GM12878 (cell line): ENCODE measurements around the gene OSM. TPM values are rescaled to one million over a fixed set of nuclear protein-coding genes. Genes with fewer than 3 reads are reported as not detected.

Source experiments
- ATAC-seq: fragments of 200-7000 bp; cut with Tn5 transposase; 3 replicates; pipeline ENCODE4 v1.9.1; 2020; ENCODE audit warnings: mild to moderate bottlenecking, moderate library complexity
- Bru-seq: library from RNA; stranded (reverse); fragments of 400-500 nt; gene quantifications from one replicate; lab custom pipeline; 2021; lab: Mats Ljungman, UMichigan
- BruChase-seq, 2 experiments: library from RNA; stranded (reverse); fragments of 400-500 nt; gene quantifications; one replicate each; lab custom pipeline; 2021; lab: Mats Ljungman, UMichigan
- BruUV-seq: library from RNA; stranded (reverse); fragments of 400-500 nt; replicated peaks from 2 replicates; lab custom pipeline; 2021; lab: Mats Ljungman, UMichigan
- CTCF ChIA-PET: fragments of 300-600 bp; sonication (Branson Sonifier 250); formaldehyde crosslinking; extraction: SDS; loops from one replicate; lab custom pipeline; 2021; ENCODE audit warnings: inconsistent platforms; lab: Yijun Ruan, JAX
- POLR2A ChIA-PET: fragments of 350-600 bp; formaldehyde crosslinking; extraction: SDS; loops from one replicate; lab custom pipeline; 2021; ENCODE audit warnings: inconsistent platforms; lab: Charles Lee
- RAD21 ChIA-PET: fragments of 300-600 bp; sonication (Branson Sonifier 250); formaldehyde crosslinking; loops from one replicate; lab custom pipeline; 2023; ENCODE audit warnings: antibody characterized with exemption; ENCODE audit not compliant: unreplicated experiment; lab: Charles Lee
- SMC1A ChIA-PET: fragments of 300-600 bp; sonication (Branson Sonifier 250); formaldehyde crosslinking; loops from one replicate; lab custom pipeline; 2023; ENCODE audit not compliant: unreplicated experiment, uncharacterized antibody; lab: Charles Lee
- DNase-seq: peaks from one replicate; pipeline ENCODE4 v3.0.0-alpha.2; 2011; ENCODE audit warnings: low read depth, low spot score
- FAIRE-seq: peaks from 3 replicates; lab custom pipeline; 2011; peaks lifted over from hg19 to GRCh38; lab: Jason Lieb, UNC
- H2AFZ ChIP-seq: 2 replicates; pipeline ENCODE4 v1.6.0; 2011; ENCODE audit warnings: low read depth, low read length, control low read depth; ENCODE audit not compliant: control insufficient read depth
- H3K27ac ChIP-seq: 2 replicates; pipeline ENCODE4 v1.5.1; 2011; ENCODE audit warnings: control low read depth; ENCODE audit not compliant: control insufficient read depth, insufficient read depth
- H3K27me3 ChIP-seq, 2 experiments: replicated peaks in 1 of 2; 2 replicates each; pipeline versions ENCODE4 v1.6.0 to v1.6.1; 2011; ENCODE audit warnings: low read length in 1 of 2; ENCODE audit not compliant: control insufficient read depth in 2 of 2, insufficient read depth in 2 of 2
- H3K36me3 ChIP-seq, 2 experiments: 2 replicates each; pipeline ENCODE4 v1.5.1; 2011; ENCODE audit warnings: low read length in 1 of 2; ENCODE audit not compliant: control insufficient read depth in 2 of 2, insufficient read depth in 2 of 2
- H3K4me1 ChIP-seq: 2 replicates; pipeline ENCODE4 v1.6.1; 2011; ENCODE audit warnings: mild to moderate bottlenecking, low read length, moderate library complexity, mixed read lengths; ENCODE audit not compliant: control insufficient read depth, insufficient read depth
- H3K4me2 ChIP-seq: 2 replicates; pipeline ENCODE4 v1.6.0; 2011; ENCODE audit warnings: control low read depth; ENCODE audit not compliant: control insufficient read depth, insufficient read depth
- H3K4me3 ChIP-seq: fragments of 200-600 bp; sonication (generic); 2 replicates; pipeline ENCODE4 v1.5.1; 2016
- H3K79me2 ChIP-seq: 2 replicates; pipeline ENCODE4 v1.6.0; 2011; ENCODE audit warnings: low read length; ENCODE audit not compliant: control insufficient read depth, insufficient read depth
- H3K9ac ChIP-seq: 2 replicates; pipeline ENCODE4 v1.8.0; 2011; ENCODE audit warnings: low read length, control low read depth, mixed read lengths; ENCODE audit not compliant: control insufficient read depth, insufficient read depth
- H3K9me3 ChIP-seq: replicated peaks from 3 replicates; pipeline ENCODE4 v1.5.1; 2011; ENCODE audit warnings: mild to moderate bottlenecking, low read length; ENCODE audit not compliant: control insufficient read depth, insufficient read depth
- H4K20me1 ChIP-seq: 2 replicates; pipeline ENCODE4 v1.6.0; 2011; ENCODE audit not compliant: control insufficient read depth, insufficient read depth
- ATF7 ChIP-seq: fragments of 450-650 bp; IDR thresholded peaks from 2 replicates; pipeline ENCODE4 v1.6.1; 2016; ENCODE audit warnings: low read depth, mild to moderate bottlenecking
- GATAD2B ChIP-seq: fragments of 450-650 bp; conservative IDR thresholded peaks from 2 replicates; pipeline ENCODE4 v1.6.1; 2017; ENCODE audit warnings: low read depth, mild to moderate bottlenecking, moderate library complexity
- HDGF ChIP-seq: fragments of 450-650 bp; IDR thresholded peaks from 2 replicates; pipeline ENCODE4 v1.6.1; 2016; ENCODE audit warnings: antibody characterized with exemption
- IKZF2 ChIP-seq, 2 experiments: fragments of 450-650 bp; IDR thresholded peaks; 2 replicates each; pipeline ENCODE4 v1.6.1; 2017; ENCODE audit warnings: mild to moderate bottlenecking in 2 of 2, moderate library complexity in 2 of 2
- KLF5 ChIP-seq: fragments of 450-650 bp; IDR thresholded peaks from 2 replicates; pipeline ENCODE4 v1.6.1; 2014; ENCODE audit warnings: mild to moderate bottlenecking; ENCODE audit not compliant: partially characterized antibody
- MTA2 ChIP-seq: fragments of 450-650 bp; IDR thresholded peaks from 2 replicates; pipeline ENCODE4 v1.6.1; 2016; ENCODE audit warnings: low read depth, mild to moderate bottlenecking, moderate library complexity
- MTA3 ChIP-seq: IDR thresholded peaks from 2 replicates; pipeline ENCODE4 v1.6.1; 2012; ENCODE audit warnings: low read length, inconsistent platforms, borderline replicate concordance
- NBN ChIP-seq: fragments of 450-650 bp; IDR thresholded peaks from 2 replicates; pipeline ENCODE4 v1.6.1; 2016
- NR2F1 ChIP-seq: fragments of 450-650 bp; conservative IDR thresholded peaks from 2 replicates; pipeline ENCODE4 v1.6.1; 2017; ENCODE audit warnings: mild to moderate bottlenecking
- RAD21 ChIP-seq: IDR thresholded peaks from 2 replicates; pipeline ENCODE4 v1.6.1; 2011; ENCODE audit warnings: mild to moderate bottlenecking, low read depth, low read length, moderate library complexity; ENCODE audit not compliant: insufficient read depth
- RUNX3 ChIP-seq: IDR thresholded peaks from 2 replicates; pipeline ENCODE4 v1.6.1; 2012; ENCODE audit warnings: low read length, inconsistent platforms
- SMAD1 ChIP-seq: fragments of 450-650 bp; IDR thresholded peaks from 2 replicates; pipeline ENCODE4 v1.6.1; 2018; ENCODE audit warnings: mild to moderate bottlenecking, low read depth; ENCODE audit not compliant: partially characterized antibody
- SREBF1 ChIP-seq: IDR thresholded peaks from 2 replicates; pipeline ENCODE4 v1.6.1; 2012; ENCODE audit warnings: mild to moderate bottlenecking, low read length
- WGBS: methylation state at CpG from one replicate; pipeline ENCODE4 v1.1.6; 2016; ENCODE audit warnings: low lambda C conversion rate; ENCODE audit not compliant: insufficient replicate concordance, insufficient coverage; ENCODE audit errors: missing lambda C conversion rate; 5-methylcytosine and 5-hydroxymethylcytosine counted together
- in situ Hi-C: fragments of 300-500 bp; cut with MboI; formaldehyde crosslinking; loops from 9 replicates; pipeline ENCODE4 v1.14.3; 2018; ENCODE audit warnings: mixed read lengths
- intact Hi-C: fragments of 100-400 bp; cut with micrococcal nuclease; formaldehyde crosslinking; loops from one replicate; pipeline ENCODE4 v1.14.2; 2022; ENCODE audit not compliant: unreplicated experiment
- long read RNA-seq, 2 experiments: library from polyadenylated mRNA; unstranded; transcript quantifications; one replicate each; pipeline ENCODE4 v2.0.0, GENCODE V29; 2019 to 2020
- polyA minus RNA-seq, 3 experiments: library from RNA; depleted of rRNA, polyadenylated mRNA; stranded (reverse); fragments of >200 nt; gene quantifications; 2 replicates each; pipeline ENCODE4 v1.2.3, GENCODE V29; 2011
- polyA plus RNA-seq, 11 experiments: library from polyadenylated mRNA; depleted of rRNA in 4 of 11; unstranded in 6 of 11; stranded (reverse) in 5 of 11; fragments of >200 nt; fragmentation: Nextera tagmentation in 4 of 11; fragmentation: Illumina TruSeq in 1 of 11; extraction: Ambion mirVana in 4 of 11; extraction: Trizol in 1 of 11; gene quantifications; 1 replicate in 1 of 11; 2 replicates in 10 of 11; pipeline versions ENCODE4 v1.2.1 to v1.2.3, GENCODE V29; 2011 to 2016; ENCODE audit warnings: inconsistent platforms in 2 of 11, missing spikeins in 2 of 11, low read depth in 1 of 11
- total RNA-seq, 4 experiments: library from RNA; depleted of rRNA in 3 of 4; stranded (reverse); fragments of >200 nt in 3 of 4; fragmentation: Illumina TruSeq in 1 of 4; extraction: Trizol in 1 of 4; gene quantifications; 2 replicates each; pipeline versions ENCODE4 v1.2.1 to v1.2.3, GENCODE V29; 2013 to 2021
- TF ChIP-seq, protein P1 (sequence below): fragments of 450-650 bp; IDR thresholded peaks from 2 replicates; pipeline ENCODE4 v1.6.1; 2016; ENCODE audit warnings: mild to moderate bottlenecking

OSM gene
- total RNA-seq (2013; cell fraction: nucleolus; rRNA removed), result 0.27 and 0.33 TPM in 2 replicates
- total RNA-seq (2014; rRNA removed), result 0.93 and 1.4 TPM in 2 replicates
- 0.45 and 0.51 TPM in 2 replicates for total RNA-seq (2014; rRNA removed; fragmentation: Illumina TruSeq; extraction: Trizol)
- 1.1 and 1.2 TPM in 2 replicates for total RNA-seq (2021)
- polyA plus RNA-seq (2011; ENCODE audit: low read depth), result 0.13 TPM
- polyA plus RNA-seq (2011; rRNA removed), result 0.13 and 0.29 TPM in 2 replicates
- 0.33 and 0.48 TPM in 2 replicates for polyA plus RNA-seq (2011; cell fraction: cytosol; rRNA removed)
- polyA plus RNA-seq (2011; cell fraction: nucleus; rRNA removed), result 0.41 and 1.0 TPM in 2 replicates
- polyA plus RNA-seq (2012), result 0.27 and 0.39 TPM in 2 replicates
- polyA plus RNA-seq (2014; fragmentation: Illumina TruSeq; extraction: Trizol), result 0.21 TPM in 1 of 2 replicates, not detected in the other
- under 1 TPM; 0.06 to 0.15 TPM for polyA plus RNA-seq (2014; fragmentation: Nextera tagmentation; extraction: Ambion mirVana)
- 0.79 TPM in 2 replicates for polyA plus RNA-seq (2014; rRNA removed)
- polyA plus RNA-seq (2016; fragmentation: Nextera tagmentation; extraction: Ambion mirVana), result 1 to 10 TPM in 1 of 2 experiments, under 1 TPM in 1; 0.72 to 1.4 TPM
- 0.67 TPM in 1 of 2 replicates, not detected in the other for polyA minus RNA-seq (2011; rRNA and poly(A)+ RNA removed)
- not detected in 2 replicates for polyA minus RNA-seq (2011; cell fraction: cytosol; rRNA and poly(A)+ RNA removed)
- 0.97 and 1.2 TPM in 2 replicates for polyA minus RNA-seq (2011; cell fraction: nucleus; rRNA and poly(A)+ RNA removed)
- Bru-seq, nascent RNA, result percentile 31 among the genes with signal in this experiment
- BruChase-seq, experiment 1, labeled RNA remaining after a 6-hour chase, result not detected
- BruChase-seq, experiment 2, labeled RNA remaining after a 2-hour chase, result percentile 26 among the genes with signal in this experiment
- long read RNA-seq, experiment 1, partial matches to known transcripts, result 1 of 3 reads
- long read RNA-seq, experiment 1, other reads (novel, unspliced or antisense), result 0 of 3 reads
- long read RNA-seq, experiment 2, result 0 reads

DNA sequence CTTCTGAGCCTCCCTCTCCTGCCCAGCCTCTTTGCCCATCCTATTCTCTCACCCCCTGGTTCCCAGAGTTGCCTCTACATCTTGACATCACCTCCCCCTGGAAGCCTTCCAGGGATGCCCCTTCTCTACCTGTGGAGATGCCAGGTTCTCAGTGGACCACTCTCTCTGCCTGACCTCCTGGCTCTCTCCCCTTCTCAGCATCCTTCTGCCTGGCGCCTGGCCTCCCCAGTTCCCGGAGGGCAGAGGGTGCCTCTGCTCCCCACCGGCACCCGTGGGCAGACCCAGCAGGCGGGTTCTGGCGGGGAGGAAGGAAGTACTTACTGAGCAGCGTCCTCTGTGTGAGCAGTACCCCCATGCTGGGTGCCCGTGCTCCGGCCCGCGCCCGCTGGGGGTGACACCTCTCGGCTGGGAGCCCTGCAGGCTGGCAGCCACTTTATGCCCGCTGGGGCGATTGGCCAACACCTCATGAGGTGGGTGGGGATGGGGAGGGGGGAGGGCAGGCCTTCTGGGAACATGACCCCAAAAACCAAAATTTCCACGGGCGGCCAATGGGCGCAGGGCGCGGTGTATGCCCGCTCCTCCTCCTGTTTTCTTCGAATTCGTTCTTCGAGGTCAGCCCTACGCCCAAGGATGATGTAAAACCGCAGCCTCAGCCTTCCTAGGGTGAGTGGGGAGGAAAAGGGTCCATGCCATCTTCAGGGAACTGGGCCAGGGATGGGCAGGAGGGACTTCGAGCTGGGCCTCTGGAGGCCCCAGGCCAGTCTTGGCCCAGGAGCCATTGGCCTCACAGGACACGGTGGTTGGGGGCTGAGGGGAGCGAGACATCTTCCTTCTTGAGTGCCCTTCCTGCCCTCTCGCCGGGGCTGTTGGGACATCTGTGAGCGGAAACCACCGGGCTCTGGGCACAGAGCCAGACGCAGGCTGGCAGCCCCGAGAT lies at the start of gene OSM:
TSS of gene OSM (minus strand) at position 407 of the 937 bp plus-strand sequence. CDS start at position 355, 52 bp downstream.
- ChIA-PET POLR2A (no interaction called here), SMC1A (interaction anchor here (1.9 kb wide), 1 partner anchor 21 kb away, joined by 6 read pairs; no protein-coding TSS in a partner anchor), CTCF (interaction anchor here (1.9 to 3.2 kb wide), 3 partner anchors 19 to 119 kb away, joined by 5 to 17 read pairs (median 6); no protein-coding TSS in a partner anchor), RAD21 (no interaction called here)
- Histone ChIP-seq H2AFZ (peak within 1 kb of the TSS; percentile 82), H3K27me3 (no peaks in the 10 kb centered on the region), H3K4me3 (peak within 1 kb of the TSS; percentile 71), H3K9me3 (no peaks in the 10 kb centered on the region), H3K27ac (peak within 1 kb of the TSS; percentile 88), H3K9ac (peak within 1 kb of the TSS; percentile 75), H3K36me3 (no peaks in the 10 kb centered on the region), H3K4me2 (peak within 1 kb of the TSS; percentile 91), H4K20me1 (no peaks in the 10 kb centered on the region), H3K79me2 (peaks cover 18% of the 10 kb centered on the region), H3K4me1 (peaks cover 21% of the 10 kb centered on the region)
- ATAC-seq (peak; percentile 62), DNase-seq (no peak), FAIRE-seq (peak; percentile 41)
- no TSS peak for BruUV-seq
- in situ Hi-C loops, result no loop called here
- peak in 1 of 2 experiments; percentile 24; a peak in 1 of 4 replicates for TF ChIP-seq IKZF2 (IDR thresholded peaks at IDR 0.05)
- TF ChIP-seq NBN, result peak; percentile 6; the same call in 1 of the 2 replicates
- TF ChIP-seq SMAD1, result peak; percentile 50
- TF ChIP-seq SREBF1, result no peak
- TF ChIP-seq MTA2, result 0 out of 2 replicates have a peak, but pooled peaks have one; percentile 9
- TF ChIP-seq KLF5, result peak; percentile 14
- 0 out of 2 replicates have a peak, but pooled peaks have one; percentile 5 for TF ChIP-seq ATF7
- peak; percentile 50 for TF ChIP-seq GATAD2B
- 0 out of 2 replicates have a peak, but pooled peaks have one; percentile 32 for TF ChIP-seq HDGF
- no peak for TF ChIP-seq RAD21
- no peak for TF ChIP-seq MTA3
- TF ChIP-seq NR2F1, result peak; percentile 57
- TF ChIP-seq, protein P1, sequence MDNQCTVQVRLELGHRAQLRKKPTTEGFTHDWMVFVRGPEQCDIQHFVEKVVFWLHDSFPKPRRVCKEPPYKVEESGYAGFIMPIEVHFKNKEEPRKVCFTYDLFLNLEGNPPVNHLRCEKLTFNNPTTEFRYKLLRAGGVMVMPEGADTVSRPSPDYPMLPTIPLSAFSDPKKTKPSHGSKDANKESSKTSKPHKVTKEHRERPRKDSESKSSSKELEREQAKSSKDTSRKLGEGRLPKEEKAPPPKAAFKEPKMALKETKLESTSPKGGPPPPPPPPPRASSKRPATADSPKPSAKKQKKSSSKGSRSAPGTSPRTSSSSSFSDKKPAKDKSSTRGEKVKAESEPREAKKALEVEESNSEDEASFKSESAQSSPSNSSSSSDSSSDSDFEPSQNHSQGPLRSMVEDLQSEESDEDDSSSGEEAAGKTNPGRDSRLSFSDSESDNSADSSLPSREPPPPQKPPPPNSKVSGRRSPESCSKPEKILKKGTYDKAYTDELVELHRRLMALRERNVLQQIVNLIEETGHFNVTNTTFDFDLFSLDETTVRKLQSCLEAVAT, result 0 out of 2 replicates have a peak, but pooled peaks have one; percentile 20
- peak; percentile 60 for TF ChIP-seq RUNX3
- WGBS, result under 1% methylated on average over 30 of the region's 35 CpGs
- intact Hi-C loops, result no loop called here
